Endothelial cell of umbilical vein (primary cell): ENCODE results near the gene RBM38. TPM values are rescaled to one million over a fixed set of nuclear protein-coding genes. Genes with fewer than 3 reads are reported as not detected.

Experiments
- BruUV-seq: library from RNA; stranded (reverse); fragments of 400-500 nt; replicated peaks from 2 replicates; lab custom pipeline; 2021; lab: Mats Ljungman, UMichigan
- CTCF ChIA-PET: fragments of 300-600, 350-600 bp; sonication (Branson Sonifier 250); formaldehyde crosslinking; loops from one replicate; lab custom pipeline; 2021; ENCODE audit warnings: antibody characterized with exemption, inconsistent platforms; lab: Charles Lee
- POLR2A ChIA-PET: fragments of 300-600, 350-600 bp; sonication (Branson Sonifier 250); formaldehyde crosslinking; loops from one replicate; lab custom pipeline; 2021; ENCODE audit warnings: antibody characterized with exemption, inconsistent platforms; lab: Charles Lee
- DNase-seq: peaks from one replicate; pipeline ENCODE4 v3.0.0-alpha.2; 2011; ENCODE audit warnings: low read depth, low spot score
- FAIRE-seq: peaks from 2 replicates; lab custom pipeline; 2011; peaks lifted over from hg19 to GRCh38; lab: Jason Lieb, UNC
- H2AFZ ChIP-seq: 2 replicates; pipeline ENCODE4 v1.6.0; 2012; ENCODE audit warnings: low read depth, low read length, control low read depth, inconsistent platforms
- H3K27ac ChIP-seq: 2 replicates; pipeline ENCODE4 v1.5.1; 2011; ENCODE audit warnings: low read depth, mild to moderate bottlenecking, control low read depth, low read length, moderate library complexity; ENCODE audit not compliant: insufficient read depth
- H3K27me3 ChIP-seq, 2 experiments: 2 replicates each; pipeline versions ENCODE4 v1.6.0 to v1.6.1; 2011; ENCODE audit warnings: low read length in 2 of 2, mixed read lengths in 1 of 2; ENCODE audit not compliant: control insufficient read depth in 2 of 2, insufficient read depth in 2 of 2
- H3K36me3 ChIP-seq, 2 experiments: 2 replicates in 1 of 2; 3 replicates in 1 of 2; pipeline ENCODE4 v1.5.1; 2011; ENCODE audit warnings: low read length in 2 of 2, mild to moderate bottlenecking in 1 of 2, moderate library complexity in 1 of 2; ENCODE audit not compliant: control insufficient read depth in 2 of 2, insufficient read depth in 2 of 2; ENCODE audit errors: extremely low read depth in 1 of 2
- H3K4me1 ChIP-seq: 3 replicates; pipeline ENCODE4 v1.5.1; 2011; ENCODE audit warnings: mild to moderate bottlenecking, low read length; ENCODE audit not compliant: control insufficient read depth, insufficient read depth; ENCODE audit errors: extremely low read depth
- H3K4me2 ChIP-seq: 2 replicates; pipeline ENCODE4 v1.6.1; 2011; ENCODE audit warnings: low read length, control low read depth, mixed read lengths; ENCODE audit not compliant: insufficient read depth
- H3K4me3 ChIP-seq, 3 experiments: fragments of 200-600 bp in 1 of 3; sonication (generic), shearing (Covaris generic) in 1 of 3; replicated peaks in 1 of 3; 2 replicates each; pipeline ENCODE4 v1.5.1; 2011 to 2016; ENCODE audit warnings: control low read depth in 3 of 3, low read length in 3 of 3, mild to moderate bottlenecking in 2 of 3, inconsistent platforms in 1 of 3, low read depth in 1 of 3, moderate library complexity in 1 of 3; ENCODE audit not compliant: insufficient read depth in 1 of 3
- H3K79me2 ChIP-seq: 2 replicates; pipeline ENCODE4 v1.6.0; 2012; ENCODE audit warnings: low read length, inconsistent platforms; ENCODE audit not compliant: control insufficient read depth, insufficient read depth
- H3K9ac ChIP-seq: replicated peaks from 2 replicates; pipeline ENCODE3; 2011; ENCODE audit warnings: low read length, control low read depth; ENCODE audit not compliant: insufficient read depth; ENCODE audit errors: extremely low read depth
- H3K9me1 ChIP-seq: replicated peaks from 3 replicates; pipeline ENCODE4 v1.6.0; 2011; ENCODE audit warnings: mild to moderate bottlenecking, low read length; ENCODE audit not compliant: control insufficient read depth, insufficient read depth; ENCODE audit errors: extremely low read depth
- H3K9me3 ChIP-seq: replicated peaks from 2 replicates; pipeline ENCODE4 v1.5.1; 2012; ENCODE audit warnings: low read length, inconsistent platforms; ENCODE audit not compliant: control insufficient read depth, insufficient read depth
- H4K20me1 ChIP-seq: replicated peaks from 2 replicates; pipeline ENCODE3; 2011; ENCODE audit warnings: mild to moderate bottlenecking, low read length; ENCODE audit not compliant: control insufficient read depth, insufficient read depth; ENCODE audit errors: extremely low read depth
- CTCF ChIP-seq, 2 donors: IDR thresholded peaks; 1 replicate in 1 of 2; 2 replicates in 1 of 2; pipeline ENCODE4 v1.5.1; 2011; ENCODE audit warnings: low read length in 2 of 2, mild to moderate bottlenecking in 2 of 2, moderate library complexity in 2 of 2, control low read depth in 1 of 2, inconsistent platforms in 1 of 2, low read depth in 1 of 2; ENCODE audit not compliant: insufficient read depth in 1 of 2; ENCODE audit errors: extremely low read depth in 1 of 2
- EZH2 ChIP-seq: IDR thresholded peaks from 2 replicates; pipeline ENCODE4 v1.6.1; 2012; ENCODE audit warnings: borderline replicate concordance, low read depth, mild to moderate bottlenecking, moderate library complexity, low read length, inconsistent platforms; ENCODE audit not compliant: severe bottlenecking
- FOS ChIP-seq: IDR thresholded peaks from 2 replicates; pipeline ENCODE4 v1.6.1; 2011; ENCODE audit warnings: mild to moderate bottlenecking, low read length, moderate library complexity, borderline replicate concordance; ENCODE audit not compliant: insufficient read depth
- GATA2 ChIP-seq: IDR thresholded peaks from 2 replicates; pipeline ENCODE4 v1.7.0; 2011; ENCODE audit warnings: low read depth, mild to moderate bottlenecking, moderate library complexity, mixed read lengths, low read length; ENCODE audit not compliant: insufficient read length, insufficient read depth
- JUN ChIP-seq: IDR thresholded peaks from 2 replicates; pipeline ENCODE4 v1.6.1; 2011; ENCODE audit warnings: borderline replicate concordance, low read depth; ENCODE audit not compliant: insufficient read length, insufficient read depth
- MYC ChIP-seq: IDR thresholded peaks from one replicate; pipeline ENCODE4 v1.6.1; 2011; ENCODE audit warnings: mild to moderate bottlenecking, low read depth, low read length
- POLR2A ChIP-seq: IDR thresholded peaks from 2 replicates; pipeline ENCODE4 v1.6.1; 2012; ENCODE audit warnings: low read depth, mild to moderate bottlenecking, control low read depth, low read length
- POLR2AphosphoS5 ChIP-seq: IDR thresholded peaks from 2 replicates; pipeline ENCODE4 v1.6.1; 2012; ENCODE audit warnings: low read depth, mild to moderate bottlenecking, control low read depth, low read length, moderate library complexity; ENCODE audit not compliant: insufficient read depth
- dilution Hi-C: fragments of 300-500 bp; cut with MboI; formaldehyde crosslinking; loops from one replicate; pipeline ENCODE4 v1.15.0; 2019; ENCODE audit warnings: low sequenced_read_pairs; ENCODE audit not compliant: extremely low pct_ligation_motif_present
- intact Hi-C: fragments of 100-400 bp; cut with micrococcal nuclease; formaldehyde crosslinking; loops from one replicate; pipeline ENCODE4 v1.10.0; 2022
- polyA plus RNA-seq, 4 experiments: library from polyadenylated mRNA; depleted of rRNA in 3 of 4; stranded (reverse) in 3 of 4; unstranded in 1 of 4; fragments of >200 nt; gene quantifications; 2 replicates each; pipeline versions ENCODE4 v1.2.1 to v1.2.3, GENCODE V29; 2011 to 2012; ENCODE audit warnings: missing spikeins in 1 of 4
- total RNA-seq: library from RNA; stranded (reverse); gene quantifications from 2 replicates; pipeline ENCODE4 v1.2.3, GENCODE V29; 2021
- TF ChIP-seq, protein P1 (sequence below): IDR thresholded peaks from 2 replicates; pipeline ENCODE4 v1.6.1; 2011; ENCODE audit not compliant: insufficient read depth, insufficient read length

Gene RBM38
- total and polyA plus RNA-seq, 2 donors (not counting 3 experiments of a cell fraction or from before 2014, with no cell fraction given) = 22.1 to 37.4 TPM

- H3K9me3 ChIP-seq = no peaks in the 10 kb centered on the region
- no peaks in the 10 kb centered on the region for H3K4me1 ChIP-seq
- H3K4me3 ChIP-seq = no peak overlapping the region
- H3K27ac ChIP-seq = no peak overlapping the region
- intact Hi-C loops = no loop called here
- H3K79me2 ChIP-seq = no peaks in the 10 kb centered on the region
- peaks cover 0 to 3% of the 10 kb centered on the region in 2 experiments for H3K27me3 ChIP-seq
- no peak for FAIRE-seq
- DNase-seq = no peak
- H3K9ac ChIP-seq = no peak overlapping the region
- dilution Hi-C loops = no loop called here
- ChIA-PET CTCF (no interaction called here), POLR2A (no interaction called here)
- no TSS peak for BruUV-seq
- H3K9me1 ChIP-seq = no peaks in the 10 kb centered on the region
- no peaks in the 10 kb centered on the region for H3K36me3 ChIP-seq
- H2AFZ ChIP-seq = no peak overlapping the region
- H4K20me1 ChIP-seq = no peaks in the 10 kb centered on the region
- TF ChIP-seq EZH2 (no peak), CTCF (IDR thresholded peaks at IDR 0.05; ENCODE audit: extremely low read depth in 1 of 2, insufficient read depth in 1 of 2, low read depth in 1 of 2, low read length in 2 of 2) (no peak), GATA2 (no peak), POLR2AphosphoS5 (no peak), MYC (no peak), POLR2A (no peak), JUN (no peak), FOS (no peak)
- TF ChIP-seq, protein P1, sequence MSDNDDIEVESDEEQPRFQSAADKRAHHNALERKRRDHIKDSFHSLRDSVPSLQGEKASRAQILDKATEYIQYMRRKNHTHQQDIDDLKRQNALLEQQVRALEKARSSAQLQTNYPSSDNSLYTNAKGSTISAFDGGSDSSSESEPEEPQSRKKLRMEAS = no peak
- H3K4me2 ChIP-seq = no peak overlapping the region
Measured at GRCh38 chr20:57440678-57441509, 49.7 kb downstream of the RBM38 start.
